ENCODE data around the gene TMEM132D.

Gene TMEM132D

GRCh38 chr12:129861951-129862350 is 41.9 kb downstream of the TMEM132D start:
- 48% methylated on average over 2 of the region's 2 CpGs for WGBS
- no peak overlapping the region for H3K18ac ChIP-seq (ENCODE audit: low read depth in 1 of 2, low read length in 2 of 2)
- H2BK5ac ChIP-seq (ENCODE audit: low read depth, low read length, poor library complexity, severe bottlenecking) = no peak overlapping the region
- H2BK12ac ChIP-seq (ENCODE audit: low read length in 2 of 2) = no peak overlapping the region
- no peak overlapping the region for H3K9ac ChIP-seq (ENCODE audit: low read length)
- H2AK5ac ChIP-seq (ENCODE audit: low read length, severe bottlenecking) = no peak overlapping the region
- no peak overlapping the region for H3K23ac ChIP-seq (ENCODE audit: low read length in 2 of 2)
- H3K79me1 ChIP-seq (replicated peaks; ENCODE audit: low read length, poor library complexity, severe bottlenecking) = no peaks in the 10 kb centered on the region
- H2AFZ ChIP-seq (ENCODE audit: low read depth, low read length) = no peak overlapping the region
- no peaks in the 10 kb centered on the region for H3K4me1 ChIP-seq (ENCODE audit: control insufficient read depth, insufficient read depth, low read depth, low read length)
- H2BK120ac ChIP-seq (ENCODE audit: low read depth, low read length) = no peak overlapping the region
- H3K36me3 ChIP-seq (ENCODE audit: control insufficient read depth in 1 of 2, insufficient read depth in 2 of 2, low read depth in 1 of 2, low read length in 2 of 2) = no peaks in the 10 kb centered on the region
- H3K4ac ChIP-seq (ENCODE audit: low read depth in 1 of 2, low read length in 2 of 2) = no peak overlapping the region
- H3K27ac ChIP-seq (ENCODE audit: low read length, poor library complexity, severe bottlenecking) = no peak overlapping the region
- no peak overlapping the region for H2BK15ac ChIP-seq (ENCODE audit: low read depth, poor library complexity, severe bottlenecking)
- H3K4me2 ChIP-seq (ENCODE audit: low read length, poor library complexity, severe bottlenecking) = no peak overlapping the region
- no peak overlapping the region for H3K14ac ChIP-seq (ENCODE audit: low read length in 2 of 2)
- no peak overlapping the region for H3K4me3 ChIP-seq (ENCODE audit: insufficient read depth in 1 of 2, low read depth in 1 of 2, low read length in 2 of 2)
- no peak for DNase-seq
- H3K27me3 ChIP-seq (ENCODE audit: control insufficient read depth in 1 of 2, insufficient read depth in 1 of 2, low read length in 2 of 2) = no peaks in the 10 kb centered on the region
- H3K9me3 ChIP-seq (ENCODE audit: control insufficient read depth, low read length) = peaks cover 12% of the 10 kb centered on the region
- no peak overlapping the region for H4K8ac ChIP-seq (ENCODE audit: low read length)
- no peak overlapping the region for H4K91ac ChIP-seq (ENCODE audit: low read length)

GRCh38 chr12:129854591-129854990 is 49.2 kb downstream of the TMEM132D start:
- H4K8ac ChIP-seq (ENCODE audit: low read length) = no peak overlapping the region
- 73% methylated on average over 6 of the region's 6 CpGs for WGBS
- H3K4me1 ChIP-seq (ENCODE audit: control insufficient read depth, insufficient read depth, low read depth, low read length) = no peaks in the 10 kb centered on the region
- H3K36me3 ChIP-seq (ENCODE audit: control insufficient read depth in 1 of 2, insufficient read depth in 2 of 2, low read depth in 1 of 2, low read length in 2 of 2) = no peaks in the 10 kb centered on the region
- H3K14ac ChIP-seq (ENCODE audit: low read length in 2 of 2) = no peak overlapping the region
- no peak overlapping the region for H3K27ac ChIP-seq (ENCODE audit: low read length, poor library complexity, severe bottlenecking)
- no peak overlapping the region for H3K9ac ChIP-seq (ENCODE audit: low read length)
- H2BK5ac ChIP-seq (ENCODE audit: low read depth, low read length, poor library complexity, severe bottlenecking) = no peak overlapping the region
- H3K9me3 ChIP-seq (ENCODE audit: control insufficient read depth, low read length) = peaks cover 9% of the 10 kb centered on the region
- no peak overlapping the region for H3K23ac ChIP-seq (ENCODE audit: low read length in 2 of 2)
- no peak overlapping the region for H4K91ac ChIP-seq (ENCODE audit: low read length)
- H3K79me1 ChIP-seq (replicated peaks; ENCODE audit: low read length, poor library complexity, severe bottlenecking) = no peaks in the 10 kb centered on the region
- H3K18ac ChIP-seq (ENCODE audit: low read depth in 1 of 2, low read length in 2 of 2) = no peak overlapping the region
- H3K4me2 ChIP-seq (ENCODE audit: low read length, poor library complexity, severe bottlenecking) = no peak overlapping the region
- no peaks in the 10 kb centered on the region for H3K27me3 ChIP-seq (ENCODE audit: control insufficient read depth in 1 of 2, insufficient read depth in 1 of 2, low read length in 2 of 2)
- H2BK15ac ChIP-seq (ENCODE audit: low read depth, poor library complexity, severe bottlenecking) = no peak overlapping the region
- H2AFZ ChIP-seq (ENCODE audit: low read depth, low read length) = no peak overlapping the region
- H3K4me3 ChIP-seq (ENCODE audit: insufficient read depth in 1 of 2, low read depth in 1 of 2, low read length in 2 of 2) = no peak overlapping the region
- H3K4ac ChIP-seq (ENCODE audit: low read depth in 1 of 2, low read length in 2 of 2) = no peak overlapping the region
- no peak overlapping the region for H2BK120ac ChIP-seq (ENCODE audit: low read depth, low read length)
- DNase-seq = no peak
- H2AK5ac ChIP-seq (ENCODE audit: low read length, severe bottlenecking) = no peak overlapping the region
- no peak overlapping the region for H2BK12ac ChIP-seq (ENCODE audit: low read length in 2 of 2)

- Histone ChIP-seq H4K8ac (ENCODE audit: low read length) (no peak overlapping the region), H2AFZ (ENCODE audit: low read depth, low read length) (no peak overlapping the region), H3K27me3 (ENCODE audit: control insufficient read depth in 1 of 2, insufficient read depth in 1 of 2, low read length in 2 of 2) (no peaks in the 10 kb centered on the region), H3K18ac (ENCODE audit: low read depth in 1 of 2, low read length in 2 of 2) (no peak overlapping the region), H2BK15ac (ENCODE audit: low read depth, poor library complexity, severe bottlenecking) (no peak overlapping the region), H3K4me2 (ENCODE audit: low read length, poor library complexity, severe bottlenecking) (no peak overlapping the region), H2AK5ac (ENCODE audit: low read length, severe bottlenecking) (no peak overlapping the region), H3K36me3 (ENCODE audit: control insufficient read depth in 1 of 2, insufficient read depth in 2 of 2, low read depth in 1 of 2, low read length in 2 of 2) (no peaks in the 10 kb centered on the region), H4K91ac (ENCODE audit: low read length) (no peak overlapping the region), H3K14ac (ENCODE audit: low read length in 2 of 2) (no peak overlapping the region), H2BK12ac (ENCODE audit: low read length in 2 of 2) (no peak overlapping the region), H3K27ac (ENCODE audit: low read length, poor library complexity, severe bottlenecking) (no peak overlapping the region), H3K4ac (ENCODE audit: low read depth in 1 of 2, low read length in 2 of 2) (no peak overlapping the region), H3K23ac (ENCODE audit: low read length in 2 of 2) (no peak overlapping the region), H3K9me3 (ENCODE audit: control insufficient read depth, low read length) (peaks cover 11% of the 10 kb centered on the region), H3K4me1 (ENCODE audit: control insufficient read depth, insufficient read depth, low read depth, low read length) (no peaks in the 10 kb centered on the region), H2BK5ac (ENCODE audit: low read depth, low read length, poor library complexity, severe bottlenecking) (no peak overlapping the region), H3K79me1 (replicated peaks; ENCODE audit: low read length, poor library complexity, severe bottlenecking) (no peaks in the 10 kb centered on the region), H3K4me3 (ENCODE audit: insufficient read depth in 1 of 2, low read depth in 1 of 2, low read length in 2 of 2) (no peak overlapping the region), H2BK120ac (ENCODE audit: low read depth, low read length) (no peak overlapping the region), H3K9ac (ENCODE audit: low read length) (no peak overlapping the region)
- no peak for DNase-seq
- WGBS = 96% methylated on average over 2 of the region's 3 CpGs
Measured at GRCh38 chr12:129851296-129851695, 52.5 kb downstream of the TMEM132D start.

DNA sequence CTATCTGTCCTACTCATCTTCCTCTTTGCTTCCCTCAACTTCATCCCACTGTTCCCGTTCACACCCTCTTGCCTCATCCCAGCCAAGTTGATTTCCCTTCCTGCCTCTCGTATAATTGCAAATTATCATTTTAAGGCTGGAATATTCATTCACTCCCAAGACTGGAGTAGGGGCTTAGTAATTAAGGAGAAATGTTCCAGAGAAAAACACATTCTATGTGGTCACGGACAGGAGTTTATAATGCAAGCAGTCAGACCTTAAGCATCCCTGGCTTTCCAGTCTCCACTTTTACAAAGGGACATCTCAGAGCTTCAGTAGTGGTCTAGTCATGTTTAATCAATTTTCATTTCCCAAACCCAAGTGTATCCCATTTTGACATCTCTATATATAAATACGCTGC is 54.9 kb downstream of the TMEM132D start:
- Histone ChIP-seq H3K4ac (ENCODE audit: low read depth in 1 of 2, low read length in 2 of 2) (no peak overlapping the region), H2BK12ac (ENCODE audit: low read length in 2 of 2) (no peak overlapping the region), H3K14ac (ENCODE audit: low read length in 2 of 2) (no peak overlapping the region), H3K79me1 (replicated peaks; ENCODE audit: low read length, poor library complexity, severe bottlenecking) (no peaks in the 10 kb centered on the region), H3K27me3 (ENCODE audit: control insufficient read depth in 1 of 2, insufficient read depth in 1 of 2, low read length in 2 of 2) (no peaks in the 10 kb centered on the region), H3K27ac (ENCODE audit: low read length, poor library complexity, severe bottlenecking) (no peak overlapping the region), H3K18ac (ENCODE audit: low read depth in 1 of 2, low read length in 2 of 2) (no peak overlapping the region), H3K9ac (ENCODE audit: low read length) (no peak overlapping the region), H2AK5ac (ENCODE audit: low read length, severe bottlenecking) (no peak overlapping the region), H3K4me2 (ENCODE audit: low read length, poor library complexity, severe bottlenecking) (no peak overlapping the region), H2AFZ (ENCODE audit: low read depth, low read length) (no peak overlapping the region), H4K91ac (ENCODE audit: low read length) (no peak overlapping the region), H2BK5ac (ENCODE audit: low read depth, low read length, poor library complexity, severe bottlenecking) (no peak overlapping the region), H3K9me3 (ENCODE audit: control insufficient read depth, low read length) (peaks cover 6% of the 10 kb centered on the region), H3K4me3 (ENCODE audit: insufficient read depth in 1 of 2, low read depth in 1 of 2, low read length in 2 of 2) (no peak overlapping the region), H3K36me3 (ENCODE audit: control insufficient read depth in 1 of 2, insufficient read depth in 2 of 2, low read depth in 1 of 2, low read length in 2 of 2) (no peaks in the 10 kb centered on the region), H4K8ac (ENCODE audit: low read length) (no peak overlapping the region), H2BK15ac (ENCODE audit: low read depth, poor library complexity, severe bottlenecking) (no peak overlapping the region), H2BK120ac (ENCODE audit: low read depth, low read length) (no peak overlapping the region), H3K23ac (ENCODE audit: low read length in 2 of 2) (no peak overlapping the region), H3K4me1 (ENCODE audit: control insufficient read depth, insufficient read depth, low read depth, low read length) (peaks cover 1% of the 10 kb centered on the region)
- no peak for DNase-seq
- WGBS = 77% methylated on average over 1 of the region's 4 CpGs

All from mesenchymal stem cell (in vitro differentiated cells and primary cell).